ENCODE data around the gene TMEM106A. TPM values are rescaled to one million over a fixed set of nuclear protein-coding genes. Genes with fewer than 3 reads are reported as not detected.
"Not testable (repeated sequence)": the region's sequence is repeated elsewhere in the genome, so short reads cannot be mapped to it uniquely, and the experiment has no call there.

Gene TMEM106A
- polyA plus RNA-seq, 1 donor = 8.8 TPM

DNA sequence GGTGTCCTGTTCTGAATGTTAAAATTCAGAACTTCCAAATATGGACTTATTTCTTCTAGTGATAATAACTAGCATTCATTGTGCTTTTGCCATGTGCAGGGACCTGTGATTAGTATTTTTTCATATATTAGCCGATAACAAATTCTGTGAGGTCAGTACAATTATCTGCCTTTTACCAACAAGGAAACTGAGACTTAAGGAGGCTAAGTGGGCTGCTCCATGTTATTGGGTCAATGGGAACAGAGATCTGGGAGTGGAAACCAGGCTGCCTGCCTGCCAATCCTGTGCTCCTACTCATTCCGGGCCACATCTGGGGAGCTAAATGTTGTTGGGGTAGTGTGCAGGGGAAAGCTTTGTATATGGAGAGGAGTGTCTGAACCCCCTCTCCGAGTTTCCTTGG, 3.7 kb downstream of the TMEM106A start:
- no peak for DNase-seq (ENCODE audit: low read depth)

GRCh38 chr17:43216369-43216761, 4.7 kb downstream of the TMEM106A start:
- no peak for DNase-seq (ENCODE audit: low read depth)

DNA sequence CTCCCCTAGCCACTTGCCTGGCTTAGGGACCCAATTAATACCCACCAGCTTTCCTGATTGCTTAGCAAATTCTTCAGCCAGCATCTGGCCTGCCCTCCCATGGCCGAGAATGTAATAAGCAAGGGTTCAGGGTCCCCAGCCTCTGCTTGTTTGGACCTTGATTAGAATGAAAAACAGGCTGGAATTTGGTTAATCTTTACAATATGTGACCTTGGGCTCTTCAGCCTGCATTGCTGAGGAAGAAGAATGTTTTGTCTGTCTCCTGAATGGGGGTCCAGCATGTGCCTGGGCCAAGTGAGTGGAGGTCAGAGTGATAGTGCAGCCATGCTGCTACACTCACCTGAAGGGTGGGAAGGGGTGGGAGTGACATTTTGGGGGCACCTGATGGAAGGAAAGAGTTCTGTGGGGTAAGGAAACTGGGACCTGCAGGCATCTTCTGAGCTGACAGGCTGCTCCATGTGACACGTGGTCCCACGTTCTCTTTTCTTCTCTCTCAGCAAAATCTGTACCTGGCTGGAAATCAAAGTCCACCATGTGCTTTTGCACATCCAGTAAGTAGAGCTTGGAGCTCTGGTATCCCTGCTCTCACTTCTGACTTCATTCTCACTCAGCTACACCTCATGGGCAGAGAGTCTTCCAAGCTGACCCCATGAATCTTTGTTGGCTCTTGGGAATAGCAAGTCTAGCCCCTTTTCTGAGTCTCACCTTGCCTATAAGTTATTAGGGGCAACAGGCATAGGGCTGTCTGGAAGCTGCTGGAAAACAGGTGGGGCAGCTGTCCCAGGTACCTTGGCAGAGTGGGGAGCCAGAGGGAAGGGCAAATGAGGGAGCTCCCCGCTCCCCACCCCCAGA, 5.3 kb downstream of the TMEM106A start:
- no peak for DNase-seq (ENCODE audit: low read depth)

DNA sequence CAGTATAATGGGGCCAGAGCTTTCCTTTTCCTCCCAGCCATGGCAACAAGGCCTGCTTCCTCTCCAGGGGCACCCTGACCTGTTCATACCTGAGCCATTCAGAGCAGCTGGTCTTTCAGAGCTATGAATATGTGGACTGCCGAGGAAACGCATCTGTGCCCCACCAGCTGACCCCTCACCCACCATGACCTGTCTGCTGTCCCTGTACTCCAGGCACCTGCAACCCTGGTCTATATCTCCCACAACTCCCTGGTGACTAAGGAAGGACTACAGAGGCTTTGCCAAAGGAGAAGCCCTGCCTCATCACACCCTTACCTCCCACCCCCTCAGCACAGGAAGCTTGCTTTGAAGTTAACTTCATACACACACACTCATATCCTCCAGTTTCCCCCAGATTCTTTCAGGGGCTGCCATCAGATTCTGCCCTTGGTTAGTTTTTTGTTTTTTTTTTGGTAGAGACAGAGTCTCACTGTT, 6.0 kb downstream of the TMEM106A start:
- no peak for DNase-seq (ENCODE audit: low read depth)

GRCh38 chr17:43219001-43219400, 7.3 kb downstream of the TMEM106A start:
- DNase-seq (ENCODE audit: low read depth) = no peak

- no peak for DNase-seq (ENCODE audit: low read depth)
Measured at GRCh38 chr17:43219746-43220380, 8.2 kb downstream of the TMEM106A start.

DNA sequence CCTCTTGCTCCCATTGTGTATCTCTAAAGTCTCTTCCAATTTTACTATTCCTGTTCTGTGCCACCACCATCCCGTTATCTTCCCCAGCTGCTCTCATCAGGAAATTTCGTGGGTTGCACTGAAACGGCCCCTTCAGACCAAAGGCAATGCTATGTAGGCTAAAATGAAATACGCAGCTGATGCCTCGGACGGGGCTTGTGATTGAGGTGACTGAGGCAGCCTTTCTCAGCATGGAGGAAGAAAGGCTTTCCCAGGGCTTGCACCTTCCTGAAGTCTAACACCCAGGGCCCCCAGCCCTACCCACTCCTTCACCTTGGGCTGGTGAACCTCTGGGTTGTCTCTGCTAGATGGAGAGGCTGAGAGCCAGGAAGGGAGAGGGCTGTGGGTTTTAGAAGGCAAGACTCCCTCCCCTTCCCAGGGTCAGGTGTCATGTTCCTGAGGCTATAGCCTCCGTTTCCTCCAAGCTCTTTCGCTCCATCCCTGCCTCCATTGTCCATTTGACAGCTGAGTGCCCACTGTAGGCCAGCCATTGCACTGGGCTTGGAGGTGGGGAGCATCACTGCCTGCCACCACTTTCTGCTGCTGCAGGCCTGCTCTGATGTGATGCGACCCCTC, 8.9 kb downstream of the TMEM106A start:
- DNase-seq (ENCODE audit: low read depth) = no peak

DNA sequence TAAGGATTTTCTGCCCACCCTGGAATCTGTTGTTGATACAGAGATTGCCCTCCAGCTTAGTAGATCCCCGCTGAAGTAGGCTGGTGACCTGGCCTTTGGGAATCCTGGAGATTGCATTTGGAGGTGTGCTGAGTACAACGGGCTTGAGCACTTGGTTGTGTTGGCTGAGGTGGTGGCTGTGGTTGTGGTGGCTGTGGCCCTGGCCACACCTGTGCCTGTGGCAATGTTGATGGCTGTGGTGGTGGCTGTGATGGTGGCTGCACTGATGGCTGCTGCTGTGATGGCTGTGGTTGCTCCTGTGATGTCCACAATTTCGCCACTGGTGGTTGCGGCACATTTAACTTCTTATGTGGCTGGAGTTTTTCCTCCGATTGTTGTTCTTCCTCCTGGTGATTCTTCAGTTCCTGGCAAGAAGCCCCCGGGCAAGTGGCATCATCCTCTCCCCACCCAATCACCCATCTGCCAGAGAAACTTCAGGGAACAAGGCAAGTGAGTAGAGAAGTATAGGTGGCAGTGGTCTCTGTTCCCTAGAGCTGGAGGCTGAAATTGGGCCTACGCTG, 12.6 kb downstream of the TMEM106A start:
- no peak for DNase-seq (ENCODE audit: low read depth)

GRCh38 chr17:43226393-43226792, 14.7 kb downstream of the TMEM106A start:
- no peak for DNase-seq (ENCODE audit: low read depth)

DNA sequence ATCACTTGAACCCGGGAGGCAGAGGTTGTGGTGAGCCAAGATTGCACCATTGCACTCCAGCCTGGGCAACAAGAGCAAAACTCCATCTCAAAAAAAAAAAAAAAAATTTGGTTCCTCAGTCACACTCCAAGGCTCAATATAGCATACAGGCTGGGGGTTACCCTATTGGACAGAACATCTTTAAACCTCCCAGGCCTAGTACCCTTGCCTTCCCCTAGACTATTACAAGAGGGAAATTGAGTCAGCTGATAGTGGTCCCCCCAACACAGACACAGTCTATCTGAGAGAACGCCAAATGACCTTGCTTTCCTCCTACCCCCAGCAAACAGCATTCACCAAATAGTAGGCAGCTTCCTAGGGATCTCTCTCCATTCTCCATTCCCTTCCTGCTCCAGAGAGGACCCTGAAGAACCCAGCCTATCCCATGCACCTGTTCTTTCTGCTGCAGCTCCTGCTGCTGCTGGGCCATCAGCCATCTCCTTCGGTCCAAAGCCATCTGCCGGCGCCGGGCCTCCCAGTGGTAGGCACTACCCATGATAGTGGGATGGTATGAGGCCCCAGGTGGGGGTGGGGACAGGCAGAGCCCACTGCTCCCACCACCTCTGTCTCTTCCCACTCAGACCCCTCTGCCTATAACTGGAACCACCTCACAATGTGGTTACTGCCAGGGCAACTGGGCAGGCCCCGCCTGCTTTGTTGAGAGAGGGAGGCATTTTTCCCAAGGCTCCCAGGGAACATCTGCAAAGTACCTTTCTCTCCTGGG, 16.5 kb downstream of the TMEM106A start, which contains the start of gene CCDC200:
Gene CCDC200 (minus strand): TSS at position 604 of the 763 bp plus-strand sequence. CDS start 69 bp downstream, at position 535.
- not testable (repeated sequence) for DNase-seq (ENCODE audit: low read depth)

GRCh38 chr17:43231205-43232020, 19.7 kb downstream of the TMEM106A start:
- not testable (repeated sequence) for DNase-seq (ENCODE audit: low read depth)

DNA sequence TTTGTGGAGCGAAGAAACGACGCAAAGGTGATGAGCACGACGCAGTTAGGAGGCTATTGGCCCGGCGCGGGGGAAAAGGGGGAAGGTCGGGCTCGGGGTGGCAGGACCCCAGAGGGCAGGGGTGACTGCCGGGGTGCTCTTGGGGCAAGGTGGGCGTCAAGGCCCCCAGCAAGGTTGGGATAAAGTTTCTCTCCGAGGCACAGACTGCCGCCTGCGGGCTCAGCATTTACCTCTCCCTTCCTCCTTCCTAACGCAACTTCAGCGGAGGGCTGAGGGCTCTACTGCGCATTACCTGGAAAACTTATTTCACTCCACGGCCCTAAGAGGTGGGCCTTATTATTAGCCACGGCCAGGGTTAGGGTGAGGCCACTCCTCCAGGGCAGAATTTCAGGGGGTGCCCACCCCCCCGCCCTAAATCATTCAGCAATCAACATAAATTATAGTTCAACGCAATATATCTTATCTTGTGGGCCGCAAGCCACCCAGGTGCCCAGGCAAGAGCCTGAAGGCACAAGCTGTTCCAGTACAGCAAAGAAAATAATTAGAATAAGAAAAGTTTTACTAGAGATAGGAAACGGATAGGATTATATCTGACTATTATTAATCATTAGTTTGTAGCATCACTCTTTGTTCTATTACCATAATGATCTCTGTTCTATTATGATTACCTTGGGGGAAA, 20.5 kb downstream of the TMEM106A start:
- not testable (repeated sequence) for DNase-seq (ENCODE audit: low read depth)

DNA sequence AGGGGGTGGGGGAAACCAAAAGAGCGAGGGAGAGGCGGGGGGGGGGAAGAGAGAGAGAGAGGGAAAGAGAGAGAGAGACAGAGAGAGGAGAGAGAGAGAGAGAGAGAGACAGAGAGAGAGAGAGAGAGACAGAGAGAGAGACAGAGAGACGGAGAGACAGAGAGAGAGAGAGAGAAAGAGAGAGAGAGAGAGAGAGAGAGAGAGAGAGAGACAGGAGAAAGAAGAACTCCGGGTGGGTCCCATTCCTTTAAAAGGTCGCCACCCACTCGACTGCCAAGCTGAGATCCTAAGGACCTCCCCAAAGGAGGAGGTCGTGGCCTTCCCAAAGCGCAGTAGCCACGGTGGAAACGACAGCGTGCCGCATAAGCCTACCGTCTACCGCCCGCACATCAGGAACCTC, 21.6 kb downstream of the TMEM106A start:
- not testable (repeated sequence) for DNase-seq (ENCODE audit: low read depth)

DNA sequence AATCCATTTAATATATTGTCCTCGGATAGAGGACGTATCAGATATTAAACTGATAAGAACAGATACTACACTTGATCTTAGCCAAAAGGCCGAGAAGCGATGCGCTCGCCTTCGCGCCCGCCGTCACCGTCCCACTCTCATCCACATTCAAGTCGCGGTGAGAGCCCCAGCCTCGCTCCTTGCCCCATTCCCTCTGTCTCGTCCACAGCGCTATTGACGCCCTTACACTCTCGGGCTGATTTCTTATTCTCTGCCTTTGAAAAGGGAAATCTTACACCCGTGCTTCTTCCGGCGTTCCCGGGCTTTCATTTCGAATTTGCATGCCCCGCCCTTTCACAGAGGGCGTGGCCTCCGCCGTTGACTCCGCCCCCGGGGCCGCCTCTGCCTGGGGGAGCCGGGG, 22.2 kb downstream of the TMEM106A start, which contains the start of gene RNU2-1:
Gene RNU2-1 (minus strand): TSS at position 101 of the 400 bp plus-strand sequence.
- DNase-seq (ENCODE audit: low read depth) = not testable (repeated sequence)

GRCh38 chr17:43239597-43239996, 27.9 kb downstream of the TMEM106A start:
- DNase-seq (ENCODE audit: low read depth) = not testable (repeated sequence)

- not testable (repeated sequence) for DNase-seq (ENCODE audit: low read depth)
Measured at GRCh38 chr17:43240596-43241352, 29.1 kb downstream of the TMEM106A start.

- not testable (repeated sequence) for DNase-seq (ENCODE audit: low read depth)
Measured at GRCh38 chr17:43246456-43246855, 34.8 kb downstream of the TMEM106A start.
